CD4-positive, alpha-beta T cell treated with Interleukin-15 for 1 hour (primary cell): ENCODE results near the gene UBR4.
"Not testable (repeated sequence)": the region's sequence is repeated elsewhere in the genome, so short reads cannot be mapped to it uniquely, and the experiment has no call there.

Experiments used
- DNase-seq: peaks from one replicate; pipeline ENCODE4 v3.0.0-alpha.2; 2020

Gene UBR4

GRCh38 chr1:19187852-19188251 lies 22.2 kb downstream of the UBR4 start:
- no peak for DNase-seq

GRCh38 chr1:19186001-19186400 lies 24.1 kb downstream of the UBR4 start:
- DNase-seq = no peak

- DNase-seq = no peak
These were observed 27.8 kb downstream of the UBR4 start for GRCh38 chr1:19182223-19182622.

DNA sequence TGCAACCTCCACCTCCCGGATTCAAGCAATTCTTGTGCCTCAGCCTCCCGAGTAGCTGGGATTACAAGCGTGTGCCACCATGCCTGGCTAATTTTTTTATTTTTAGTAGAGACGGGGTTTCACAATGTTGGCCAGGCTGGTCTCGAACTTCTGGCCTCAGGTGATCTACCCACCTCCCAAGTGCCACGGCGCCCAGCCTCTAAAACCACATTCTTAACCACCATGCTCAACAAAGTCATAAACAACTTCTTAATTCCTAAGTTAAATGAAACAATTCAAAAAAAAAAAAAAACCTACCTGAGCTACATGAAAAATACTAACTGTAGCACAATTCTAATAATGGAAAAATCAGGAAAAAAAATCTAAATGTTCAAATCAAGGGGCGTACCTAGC lies 29.8 kb downstream of the UBR4 start:
- DNase-seq = not testable (repeated sequence)

DNA sequence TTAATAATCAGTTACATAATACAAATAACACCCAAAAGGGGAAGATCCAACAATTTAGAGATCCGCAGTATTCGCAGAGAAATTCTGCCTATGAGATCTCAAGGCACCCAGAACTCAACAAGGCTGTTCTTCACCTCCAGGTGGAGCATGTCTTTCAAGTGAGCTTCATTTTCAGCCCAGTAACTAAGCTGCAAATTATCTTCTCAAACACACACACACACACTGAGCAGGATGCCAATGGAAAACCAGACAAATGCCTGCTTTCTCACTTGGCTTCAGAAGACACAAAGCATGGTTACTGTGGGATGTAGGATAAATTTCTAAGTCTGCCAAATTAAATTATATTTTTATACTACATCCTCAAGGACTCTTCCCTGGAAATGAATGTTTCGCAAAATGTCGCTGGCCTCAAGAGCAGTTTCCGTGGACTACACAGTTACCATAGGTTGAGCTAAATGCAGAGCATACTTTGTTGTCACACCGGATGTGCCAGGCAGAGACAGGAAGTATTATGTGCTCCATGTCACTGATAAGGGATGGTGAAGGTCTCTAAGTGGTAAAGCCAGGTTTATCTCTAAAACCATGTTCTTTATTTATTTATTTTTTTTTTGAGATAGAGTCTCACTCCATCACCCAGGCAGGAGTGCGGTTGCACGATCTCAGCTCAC lies 30.3 kb downstream of the UBR4 start:
- peak; percentile 18 for DNase-seq

- no peak for DNase-seq
These were observed 31.2 kb downstream of the UBR4 start for GRCh38 chr1:19178734-19179398.

- no peak for DNase-seq
These were observed 32.3 kb downstream of the UBR4 start for GRCh38 chr1:19177811-19178210.

GRCh38 chr1:19169642-19170041 lies 40.4 kb downstream of the UBR4 start:
- DNase-seq = no peak

- DNase-seq = no peak
These were observed 42.9 kb downstream of the UBR4 start for GRCh38 chr1:19167140-19167539.

DNA sequence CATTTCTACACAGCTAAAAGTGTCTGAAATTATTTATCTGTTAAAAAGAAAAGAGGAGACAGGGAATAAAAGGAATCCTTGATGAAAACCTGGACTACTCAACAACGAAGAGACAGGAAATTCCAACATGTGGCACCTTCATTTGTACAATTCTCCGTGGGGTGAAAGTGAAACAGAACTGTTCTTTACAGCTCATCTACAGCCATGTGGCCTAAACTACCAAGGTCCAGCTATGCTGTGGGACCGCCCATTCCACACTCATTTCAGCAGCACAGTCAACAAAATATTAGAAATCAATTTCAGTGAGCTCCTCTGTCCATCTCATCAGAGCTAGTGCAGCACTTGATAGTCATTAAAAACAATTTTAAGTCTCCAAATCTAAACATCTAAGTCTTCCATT lies 44.0 kb downstream of the UBR4 start:
- no peak for DNase-seq

DNA sequence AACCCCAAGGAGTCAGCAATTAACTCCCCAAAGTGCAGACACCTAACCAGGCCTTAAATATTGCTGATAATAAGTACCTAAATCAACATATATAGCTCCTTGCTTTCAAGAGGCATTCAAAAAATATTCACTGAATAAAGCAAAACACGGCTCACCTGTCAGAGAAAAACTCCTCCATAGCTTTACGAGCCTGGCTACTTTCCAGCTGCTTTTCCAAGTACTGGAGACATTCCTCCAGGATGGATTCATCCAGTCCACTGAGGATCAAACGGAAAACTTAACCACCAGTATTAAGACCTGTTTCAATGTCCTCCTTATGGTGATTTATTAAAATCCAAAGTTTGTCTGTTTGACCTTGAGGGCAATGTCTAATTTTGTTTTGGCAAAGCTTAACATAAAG lies 44.6 kb downstream of the UBR4 start:
- no peak for DNase-seq

GRCh38 chr1:19164274-19165015 lies 45.6 kb downstream of the UBR4 start:
- no peak for DNase-seq

DNA sequence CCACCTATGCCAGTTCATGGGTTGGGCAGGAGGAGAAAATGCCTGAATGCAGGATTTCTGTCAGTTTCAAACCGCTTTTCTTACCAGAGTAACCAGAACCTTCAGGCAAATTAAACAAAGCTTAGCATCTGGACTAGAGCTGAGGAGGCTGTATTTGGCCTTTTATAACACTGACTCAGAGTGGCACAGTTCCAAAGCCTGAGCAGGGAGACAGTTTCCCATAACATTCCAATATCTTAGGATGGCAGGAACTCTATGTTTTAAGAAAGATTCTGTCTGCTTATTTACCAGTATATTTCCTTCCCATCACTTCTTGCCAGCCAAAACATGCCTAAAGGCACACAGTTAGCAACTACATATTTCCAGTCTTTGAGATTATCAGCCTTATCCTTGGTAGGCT lies 46.8 kb downstream of the UBR4 start:
- DNase-seq = no peak

DNA sequence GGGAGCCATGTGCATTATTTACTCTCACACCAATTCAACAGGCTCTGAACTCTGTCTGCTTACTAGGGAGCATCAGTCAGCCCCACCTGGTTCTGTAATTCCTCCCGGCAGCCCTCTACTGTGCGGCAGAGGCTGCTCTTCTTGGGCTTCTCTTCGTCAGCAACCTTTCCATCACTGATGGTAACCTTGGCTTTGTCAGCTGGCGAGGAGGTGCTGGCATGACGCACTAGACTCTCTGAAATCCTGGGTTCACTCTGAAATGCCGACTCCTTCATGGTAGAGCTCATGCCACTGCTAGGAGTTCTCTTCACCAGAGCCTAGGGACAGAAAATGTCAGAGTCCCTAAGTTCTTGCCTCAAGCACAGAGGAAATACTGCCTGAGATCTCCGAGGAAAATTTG lies 49.2 kb downstream of the UBR4 start:
- no peak for DNase-seq

DNA sequence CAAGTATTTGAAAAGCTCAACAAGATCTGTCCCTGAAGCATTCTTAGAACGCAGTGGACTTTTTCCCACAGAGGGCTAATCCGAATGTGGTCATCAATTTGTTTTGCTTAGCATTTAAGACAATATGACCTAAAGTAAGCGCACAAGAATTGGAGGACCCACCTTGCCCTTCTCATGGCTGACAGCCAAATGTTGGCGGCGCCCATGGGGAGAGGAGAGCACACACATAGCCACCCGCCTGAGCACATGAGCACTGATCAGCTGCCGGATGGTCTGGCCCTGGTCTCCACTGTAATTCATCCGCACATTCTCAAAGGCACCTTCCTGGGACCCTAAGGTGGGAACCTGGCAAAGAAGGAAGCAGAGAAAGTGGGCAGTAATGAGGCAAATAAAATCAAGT lies 52.4 kb downstream of the UBR4 start:
- no peak for DNase-seq

GRCh38 chr1:19156676-19157075 lies 53.4 kb downstream of the UBR4 start:
- no peak for DNase-seq

GRCh38 chr1:19154876-19155275 lies 55.2 kb downstream of the UBR4 start:
- no peak for DNase-seq

DNA sequence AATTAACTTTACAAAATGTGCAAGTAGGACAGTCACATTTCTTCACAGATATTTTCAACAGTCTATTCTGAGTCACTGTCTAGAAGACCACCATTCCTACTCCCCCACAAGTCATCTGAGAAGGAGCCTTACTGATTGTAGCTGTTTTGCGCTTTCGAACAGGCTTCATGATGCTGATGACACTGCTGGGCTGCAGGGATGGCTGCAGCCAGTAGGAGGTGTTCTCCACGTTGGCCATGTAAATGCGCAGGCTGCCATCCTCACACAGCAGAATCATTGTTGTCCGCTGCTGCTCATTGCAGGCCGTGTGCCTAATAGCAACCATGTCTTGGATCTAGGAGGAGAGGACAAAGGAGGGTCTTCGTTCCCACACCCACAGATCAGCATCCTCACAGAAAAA lies 56.9 kb downstream of the UBR4 start:
- DNase-seq = no peak

- no peak for DNase-seq
These were observed 58.5 kb downstream of the UBR4 start for GRCh38 chr1:19151537-19151936.

GRCh38 chr1:19149736-19150135 lies 60.3 kb downstream of the UBR4 start:
- no peak for DNase-seq

GRCh38 chr1:19140465-19140864 lies 69.6 kb downstream of the UBR4 start:
- no peak for DNase-seq

DNA sequence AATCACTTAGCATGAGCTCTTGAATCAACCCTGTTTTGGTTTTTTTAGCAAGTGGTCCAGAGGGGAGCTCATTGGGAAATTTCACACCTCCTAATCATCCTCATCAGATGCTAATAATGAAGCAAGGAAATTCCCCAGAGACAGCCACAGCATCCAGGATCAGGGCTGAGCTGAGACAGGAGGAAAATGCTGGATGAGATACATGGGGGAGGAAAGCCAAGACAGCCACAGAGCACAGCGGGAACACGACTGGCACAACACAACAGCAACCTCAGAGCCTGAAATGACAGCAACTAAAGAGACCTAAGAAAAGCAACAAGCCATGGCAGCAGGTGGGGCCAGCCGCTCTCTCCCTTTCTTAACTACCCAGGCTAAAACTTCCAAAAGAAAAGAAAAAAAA lies 70.4 kb downstream of the UBR4 start:
- DNase-seq = no peak

- no peak for DNase-seq
These were observed 71.0 kb downstream of the UBR4 start for GRCh38 chr1:19138958-19139581.

DNA sequence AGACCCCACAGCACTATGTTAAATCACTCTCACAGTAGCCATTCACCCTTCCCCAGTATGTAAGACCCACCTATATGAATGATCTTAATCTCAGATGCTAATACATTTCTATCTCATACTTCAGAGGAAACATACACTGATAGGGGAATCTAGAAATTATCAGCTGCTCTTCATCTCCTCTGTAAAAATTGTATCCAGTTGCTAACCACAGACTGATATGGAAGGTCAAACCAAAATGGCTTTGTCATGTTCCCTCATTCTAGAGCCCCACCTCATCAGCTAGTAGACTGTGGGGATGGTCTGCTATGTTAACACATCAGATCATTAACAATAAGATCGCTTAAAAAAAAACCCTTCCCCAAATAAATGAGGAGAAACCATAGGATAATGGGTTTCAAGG lies 71.7 kb downstream of the UBR4 start:
- no peak for DNase-seq
